ENCODE measurements around the gene KDM3B.

- no peak for TF ChIP-seq CTCF (IDR thresholded peaks at IDR 0.05)
- TF ChIP-seq POLR2AphosphoS5 (IDR thresholded peaks at IDR 0.05) = no peak
These were observed 7.4 kb upstream of the KDM3B start for GRCh38 chr5:138344887-138345622.
